GM23338 (cell line): ENCODE results near the gene CYTH1.

Experiments
- CTCF ChIP-seq, 2 experiments: fragments of 200-600 bp in 1 of 2; sonication (generic) in 1 of 2; conservative IDR thresholded peaks; 2 replicates each; pipeline versions ENCODE4 v1.5.1 to v1.6.1; 2016 to 2017; ENCODE audit warnings: antibody characterized with exemption in 2 of 2, low read depth in 2 of 2, mild to moderate bottlenecking in 2 of 2, moderate library complexity in 1 of 2
- ETS1 ChIP-seq: IDR thresholded peaks from 2 replicates; pipeline ENCODE4 v1.6.1; 2016; ENCODE audit warnings: antibody characterized with exemption
- EZH2 ChIP-seq: fragments of 200-600 bp; sonication (generic); IDR thresholded peaks from one replicate; pipeline ENCODE4 v1.8.0; 2017; ENCODE audit warnings: antibody characterized with exemption, mild to moderate bottlenecking, low read depth; ENCODE audit not compliant: unreplicated experiment
- EZH2phosphoT487 ChIP-seq: fragments of 200-600 bp; sonication (generic); IDR thresholded peaks from one replicate; pipeline ENCODE4 v1.8.1; 2018; ENCODE audit warnings: antibody characterized with exemption; ENCODE audit not compliant: unreplicated experiment
- JUNB ChIP-seq: IDR thresholded peaks from one replicate; pipeline ENCODE4 v1.6.1; 2016; ENCODE audit warnings: antibody characterized with exemption; ENCODE audit not compliant: unreplicated experiment
- NANOG ChIP-seq: IDR thresholded peaks from 2 replicates; pipeline ENCODE4 v1.6.1; 2016; ENCODE audit warnings: antibody characterized with exemption, borderline replicate concordance
- POLR2AphosphoS5 ChIP-seq: IDR thresholded peaks from 2 replicates; pipeline ENCODE4 v1.6.1; 2016; ENCODE audit warnings: antibody characterized with exemption, low read depth
- REST ChIP-seq: IDR thresholded peaks from one replicate; pipeline ENCODE4 v1.6.1; 2018; ENCODE audit warnings: antibody characterized with exemption; ENCODE audit not compliant: unreplicated experiment

GRCh38 chr17:78668847-78669246, 113.2 kb downstream of the CYTH1 start:
- TF ChIP-seq CTCF (conservative IDR thresholded peaks at IDR 0.05; ENCODE audit: low read depth in 2 of 2): no peak
- TF ChIP-seq NANOG: no peak
- TF ChIP-seq EZH2: no peak
- TF ChIP-seq JUNB: no peak
- no peak for TF ChIP-seq ETS1
- no peak for TF ChIP-seq POLR2AphosphoS5
- no peak for TF ChIP-seq EZH2phosphoT487
- TF ChIP-seq REST: no peak
